Osteocyte (in vitro differentiated cells): Measurements from ENCODE around the gene KCNT1. TPM values are rescaled to one million over a fixed set of nuclear protein-coding genes. Genes with fewer than 3 reads are reported as not detected.

Source experiments
- DNase-seq: peaks from one replicate; pipeline ENCODE4 v3.0.0; 2021; ENCODE audit warnings: mixed read lengths; ENCODE audit not compliant: unreplicated experiment; ENCODE audit errors: extremely low spot score
- H3K27ac Mint-ChIP-seq: one replicate; pipeline ENCODE4 v1.8.0; 2021; ENCODE audit warnings: mild to moderate bottlenecking, mixed read lengths; ENCODE audit not compliant: unreplicated experiment
- H3K27me3 Mint-ChIP-seq: one replicate; pipeline ENCODE4 v1.8.0; 2021; ENCODE audit warnings: mixed read lengths; ENCODE audit not compliant: unreplicated experiment
- H3K36me3 Mint-ChIP-seq: one replicate; pipeline ENCODE4 v1.8.0; 2021; ENCODE audit warnings: mixed read lengths; ENCODE audit not compliant: unreplicated experiment
- H3K4me1 Mint-ChIP-seq: one replicate; pipeline ENCODE4 v1.8.0; 2021; ENCODE audit warnings: mixed read lengths; ENCODE audit not compliant: unreplicated experiment
- H3K4me3 Mint-ChIP-seq: one replicate; pipeline ENCODE4 v1.8.0; 2021; ENCODE audit warnings: mild to moderate bottlenecking, moderate library complexity, mixed read lengths; ENCODE audit not compliant: unreplicated experiment
- H3K9me3 Mint-ChIP-seq: one replicate; pipeline ENCODE4 v1.8.0; 2021; ENCODE audit warnings: mixed read lengths; ENCODE audit not compliant: unreplicated experiment
- total RNA-seq: library from RNA; stranded (reverse); gene quantifications from 2 replicates; pipeline ENCODE4 v1.2.1, GENCODE V29; 2021
- TF ChIP-seq, protein P1 (sequence below): fragments of 200-600 bp; sonication (generic); IDR thresholded peaks from 2 replicates; pipeline ENCODE4 v1.5.0; 2021; ENCODE audit warnings: antibody characterized with exemption, mild to moderate bottlenecking, moderate library complexity

KCNT1 gene
- total RNA-seq, 1 donor from 2014 or later, result not detected

DNA sequence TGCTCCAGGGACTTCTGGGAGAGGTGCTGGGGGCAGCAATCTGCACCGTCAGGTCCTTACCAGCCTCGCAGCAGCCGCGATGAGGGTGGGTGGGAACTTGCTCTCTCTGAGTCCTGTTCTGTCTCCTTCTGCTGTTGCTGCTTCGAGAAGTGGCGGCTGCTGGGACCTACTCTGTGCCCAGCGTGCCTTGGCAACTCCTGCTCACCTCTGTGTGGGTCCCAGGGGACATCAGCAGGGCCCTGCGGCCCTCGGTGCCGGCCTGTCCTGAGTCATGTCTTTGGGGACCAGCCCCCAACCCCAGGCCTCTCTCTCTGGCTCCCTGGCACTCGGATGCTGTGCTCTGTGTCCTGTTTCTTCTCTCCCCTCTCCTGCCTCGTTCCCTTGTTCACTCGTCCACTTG, 49.5 kb downstream of the KCNT1 start:
- Mint-ChIP-seq H3K9me3 (no peaks in the 10 kb centered on the region), H3K36me3 (no peaks in the 10 kb centered on the region), H3K4me3 (no peak overlapping the region), H3K4me1 (no peaks in the 10 kb centered on the region), H3K27ac (no peak overlapping the region), H3K27me3 (no peaks in the 10 kb centered on the region)
- TF ChIP-seq, protein P1, sequence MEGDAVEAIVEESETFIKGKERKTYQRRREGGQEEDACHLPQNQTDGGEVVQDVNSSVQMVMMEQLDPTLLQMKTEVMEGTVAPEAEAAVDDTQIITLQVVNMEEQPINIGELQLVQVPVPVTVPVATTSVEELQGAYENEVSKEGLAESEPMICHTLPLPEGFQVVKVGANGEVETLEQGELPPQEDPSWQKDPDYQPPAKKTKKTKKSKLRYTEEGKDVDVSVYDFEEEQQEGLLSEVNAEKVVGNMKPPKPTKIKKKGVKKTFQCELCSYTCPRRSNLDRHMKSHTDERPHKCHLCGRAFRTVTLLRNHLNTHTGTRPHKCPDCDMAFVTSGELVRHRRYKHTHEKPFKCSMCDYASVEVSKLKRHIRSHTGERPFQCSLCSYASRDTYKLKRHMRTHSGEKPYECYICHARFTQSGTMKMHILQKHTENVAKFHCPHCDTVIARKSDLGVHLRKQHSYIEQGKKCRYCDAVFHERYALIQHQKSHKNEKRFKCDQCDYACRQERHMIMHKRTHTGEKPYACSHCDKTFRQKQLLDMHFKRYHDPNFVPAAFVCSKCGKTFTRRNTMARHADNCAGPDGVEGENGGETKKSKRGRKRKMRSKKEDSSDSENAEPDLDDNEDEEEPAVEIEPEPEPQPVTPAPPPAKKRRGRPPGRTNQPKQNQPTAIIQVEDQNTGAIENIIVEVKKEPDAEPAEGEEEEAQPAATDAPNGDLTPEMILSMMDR, result no peak
- no peak for DNase-seq

GRCh38 chr9:135752281-135753204, 50.6 kb downstream of the KCNT1 start:
- Mint-ChIP-seq H3K4me1 (no peaks in the 10 kb centered on the region), H3K9me3 (no peaks in the 10 kb centered on the region), H3K27me3 (no peaks in the 10 kb centered on the region), H3K4me3 (no peak overlapping the region), H3K27ac (no peak overlapping the region), H3K36me3 (no peaks in the 10 kb centered on the region)
- no peak for DNase-seq
- TF ChIP-seq, protein P1, result no peak

DNA sequence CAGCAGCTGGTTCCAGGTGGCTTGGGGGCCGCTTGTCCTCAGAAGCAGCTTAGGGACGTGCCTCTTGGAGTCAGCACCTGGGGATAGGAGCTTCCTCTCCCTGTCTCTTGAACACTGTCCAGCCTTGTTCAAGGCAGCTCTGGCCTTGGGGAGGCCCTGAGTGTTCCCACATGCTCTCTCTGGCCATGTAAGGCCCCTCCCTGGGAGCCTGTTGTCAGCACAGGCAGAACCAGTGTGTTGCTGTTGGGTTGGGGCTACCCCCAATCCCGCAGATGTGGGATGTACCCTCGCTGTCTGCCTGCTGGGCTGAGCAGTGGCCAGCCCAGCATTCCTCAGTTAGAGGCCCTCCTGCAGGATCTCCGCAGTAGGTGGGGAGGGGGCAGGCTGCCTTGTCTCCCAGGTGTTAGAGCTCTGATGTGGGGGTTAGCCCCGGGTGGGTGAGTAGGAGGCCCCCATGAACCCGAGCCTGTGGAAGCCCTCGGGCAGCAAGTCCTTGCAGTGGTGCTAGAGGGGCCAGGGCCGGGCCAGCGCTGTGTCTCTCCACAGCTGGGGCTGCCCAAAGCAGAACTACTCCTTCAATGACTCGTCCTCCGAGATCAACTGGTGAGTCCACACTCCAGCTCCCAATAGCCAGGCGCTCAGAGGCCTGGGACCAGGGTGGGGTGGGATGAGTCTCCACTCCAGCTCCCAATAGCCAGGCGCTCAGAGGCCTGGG, 51.6 kb downstream of the KCNT1 start:
- H3K27me3 Mint-ChIP-seq, result no peaks in the 10 kb centered on the region
- no peak overlapping the region for H3K4me3 Mint-ChIP-seq
- TF ChIP-seq, protein P1, result no peak
- DNase-seq, result no peak
- H3K36me3 Mint-ChIP-seq, result no peaks in the 10 kb centered on the region
- H3K4me1 Mint-ChIP-seq, result no peaks in the 10 kb centered on the region
- no peak overlapping the region for H3K27ac Mint-ChIP-seq
- no peaks in the 10 kb centered on the region for H3K9me3 Mint-ChIP-seq

DNA sequence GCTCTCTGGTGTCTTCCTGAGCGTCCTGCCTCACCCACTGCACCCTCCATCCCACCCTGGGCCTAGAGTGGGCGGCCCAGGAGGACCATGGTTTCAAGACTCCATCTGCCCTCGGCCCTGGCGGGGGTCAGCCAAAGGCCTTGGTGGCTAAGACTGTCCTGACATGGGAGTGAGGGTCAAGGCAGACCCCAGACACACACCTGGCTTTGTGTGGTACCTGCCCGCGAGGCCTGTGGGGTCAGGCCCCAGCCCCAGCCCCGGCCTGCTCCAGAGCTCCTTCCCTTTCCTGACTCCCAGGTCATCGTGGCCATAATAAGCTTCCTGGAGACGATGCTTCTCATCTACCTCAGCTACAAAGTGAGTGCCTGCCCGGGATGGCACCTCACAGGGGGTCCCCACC, 54.6 kb downstream of the KCNT1 start:
- no peak overlapping the region for H3K27ac Mint-ChIP-seq
- H3K4me1 Mint-ChIP-seq, result no peaks in the 10 kb centered on the region
- no peak overlapping the region for H3K4me3 Mint-ChIP-seq
- no peaks in the 10 kb centered on the region for H3K27me3 Mint-ChIP-seq
- TF ChIP-seq, protein P1, result no peak
- DNase-seq, result no peak
- H3K9me3 Mint-ChIP-seq, result no peaks in the 10 kb centered on the region
- no peaks in the 10 kb centered on the region for H3K36me3 Mint-ChIP-seq

- H3K4me3 Mint-ChIP-seq, result no peak overlapping the region
- no peak overlapping the region for H3K27ac Mint-ChIP-seq
- H3K27me3 Mint-ChIP-seq, result no peaks in the 10 kb centered on the region
Observed at GRCh38 chr9:135757356-135757755, 55.4 kb downstream of the KCNT1 start.

More at GRCh38 chr9:135757356-135757755, 55.4 kb downstream of the KCNT1 start:
- Mint-ChIP-seq H3K36me3 (no peaks in the 10 kb centered on the region), H3K9me3 (no peaks in the 10 kb centered on the region), H3K4me1 (no peaks in the 10 kb centered on the region)
- TF ChIP-seq, protein P1, result no peak
- DNase-seq, result no peak
